T-helper 2 cell treated with Interferon-gamma antibody and Interleukin-4, amounts not matched to agents 100 ng/mL and 5 ng/mL, for 36 hours (primary cell): ENCODE data around the gene HORMAD1. TPM values are rescaled to one million over a fixed set of nuclear protein-coding genes. Genes with fewer than 3 reads are reported as not detected.
"Not testable (repeated sequence)": the region's sequence is repeated elsewhere in the genome, so short reads cannot be mapped to it uniquely, and the experiment has no call there.

Experiments
- intact Hi-C: fragments of 100-400 bp; cut with micrococcal nuclease; formaldehyde crosslinking; loops from one replicate; pipeline ENCODE4 v1.15.1; 2023
- total RNA-seq: library from RNA; stranded (reverse); gene quantifications from 2 replicates; pipeline ENCODE4 v1.2.3, GENCODE V29; 2022

The HORMAD1 gene
- total RNA-seq, 1 donor from 2014 or later = 0.39 TPM

- intact Hi-C loops = no loop called here
Measured at GRCh38 chr1:150703427-150703826, 17.3 kb downstream of the HORMAD1 start.

- intact Hi-C loops = loop anchor here (1.0 to 5.0 kb wide), 2 partner anchors 68 to 230 kb away; partner anchors contain the start of genes ENSA and SETDB1
Measured at GRCh38 chr1:150696995-150697927, 23.4 kb downstream of the HORMAD1 start, which contains the start of gene GOLPH3L. Gene GOLPH3L, minus strand, starts transcription at chr1:150697154. Its CDS starts 2,316 bp downstream, at chr1:150694838.

GRCh38 chr1:150696590-150696989 is 24.1 kb downstream of the HORMAD1 start:
- intact Hi-C loops = loop anchor here (5.0 kb wide), 1 partner anchor 231 kb away; the partner anchor contains the start of gene SETDB1

DNA sequence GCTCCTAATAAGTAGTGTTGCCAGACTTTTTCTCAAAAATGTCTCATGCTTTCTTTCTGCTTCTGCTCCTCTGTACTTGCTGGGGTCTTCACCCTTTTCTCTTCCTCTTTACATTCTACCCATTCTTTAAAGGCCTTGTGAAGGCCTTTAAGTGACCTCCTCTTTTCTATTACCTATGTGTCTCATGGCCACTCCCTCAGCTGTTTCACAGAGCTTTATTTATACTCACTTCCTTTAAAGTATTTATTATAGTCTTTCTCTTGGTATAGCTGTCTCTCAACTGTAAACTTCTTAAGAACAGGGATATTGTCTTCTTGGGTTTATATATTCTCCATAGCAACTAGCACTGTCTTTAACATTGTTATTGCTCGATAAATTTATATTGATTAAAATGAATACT is 24.5 kb downstream of the HORMAD1 start:
- intact Hi-C loops = loop anchor here (5.0 kb wide), 1 partner anchor 231 kb away; the partner anchor contains the start of gene SETDB1

- intact Hi-C loops = loop anchor here (5.0 kb wide), 1 partner anchor 232 kb away; the partner anchor contains the start of gene SETDB1
Measured at GRCh38 chr1:150695561-150695960, 25.1 kb downstream of the HORMAD1 start.

- intact Hi-C loops = no loop called here
Measured at GRCh38 chr1:150692720-150693119, 28.0 kb downstream of the HORMAD1 start.

GRCh38 chr1:150688763-150689162 is 31.9 kb downstream of the HORMAD1 start:
- intact Hi-C loops = no loop called here

- intact Hi-C loops = no loop called here
Measured at GRCh38 chr1:150686275-150686674, 34.4 kb downstream of the HORMAD1 start.

DNA sequence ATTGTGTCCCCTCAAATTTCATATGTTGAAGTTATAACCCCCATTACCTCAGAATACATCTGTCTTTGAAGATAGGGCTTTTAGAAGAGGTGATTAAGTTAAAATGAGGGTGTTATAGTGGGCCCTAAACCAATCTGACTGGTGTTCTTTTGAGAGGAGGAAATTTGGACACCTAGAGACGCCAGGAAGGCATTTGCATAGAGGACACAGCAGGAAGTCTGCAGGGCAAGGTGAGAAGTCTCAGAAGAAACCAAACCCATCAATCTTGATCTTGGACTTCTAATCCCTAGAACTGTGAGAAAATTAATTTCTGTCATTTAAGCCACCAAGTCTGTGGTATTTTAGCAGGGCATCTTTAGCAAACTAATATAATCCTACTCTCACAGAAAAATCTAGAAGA is 36.8 kb downstream of the HORMAD1 start:
- intact Hi-C loops = no loop called here

DNA sequence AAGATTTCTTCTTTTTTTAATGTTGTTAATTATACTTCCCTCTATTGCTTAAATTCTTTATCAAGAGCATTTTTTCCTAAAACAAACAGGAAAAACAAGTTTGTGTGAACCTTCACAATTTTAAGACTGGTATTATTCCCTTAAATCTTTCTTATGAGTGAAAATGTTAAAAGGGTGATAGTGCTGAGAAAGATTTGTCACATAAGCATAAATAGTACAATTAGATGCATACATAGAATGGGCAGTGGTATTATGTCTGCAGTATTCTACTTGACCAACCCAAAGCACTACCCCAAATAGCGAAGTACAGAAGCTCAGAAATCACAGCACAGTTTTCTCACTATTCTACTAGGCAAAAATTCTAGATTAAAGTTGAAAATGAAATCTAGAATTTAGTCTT is 41.7 kb downstream of the HORMAD1 start:
- intact Hi-C loops = no loop called here

DNA sequence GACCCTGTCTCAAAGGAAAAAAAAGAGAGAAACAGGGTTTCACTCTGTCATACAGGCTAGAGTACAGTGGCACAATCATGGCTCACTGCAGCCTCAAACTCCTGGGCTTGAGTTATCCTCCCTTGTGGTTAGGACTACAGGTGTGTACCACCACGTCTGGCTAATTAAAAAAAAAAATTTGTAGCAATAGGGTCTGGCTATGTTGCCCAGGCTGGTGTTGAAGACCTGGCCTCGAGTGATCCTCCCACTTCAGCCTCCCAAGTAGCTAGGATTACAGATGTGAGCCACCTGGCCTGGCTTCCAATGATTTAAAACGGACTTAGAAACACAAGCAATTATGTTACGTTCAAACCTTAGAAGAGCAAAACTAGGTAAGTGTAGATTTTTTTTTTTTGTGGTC is 45.8 kb downstream of the HORMAD1 start:
- intact Hi-C loops = no loop called here

DNA sequence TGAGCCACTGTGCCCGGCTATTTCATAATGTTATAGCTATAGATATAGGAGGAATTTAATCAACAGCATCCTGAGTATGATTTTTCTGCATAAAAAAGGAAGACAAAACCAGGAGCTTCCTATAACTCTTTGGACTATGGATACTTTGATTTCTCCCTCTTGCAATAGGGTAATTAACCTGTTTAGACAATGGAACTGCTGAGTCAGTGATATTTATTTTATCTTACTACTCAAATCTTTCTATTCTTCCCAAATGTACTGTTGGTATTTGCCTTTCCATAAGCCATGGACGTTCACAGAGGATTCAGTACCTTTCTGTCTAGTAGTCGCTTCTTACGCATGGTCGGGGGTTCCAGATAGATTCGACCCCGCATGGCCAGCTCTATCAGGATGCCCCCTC is 57.4 kb downstream of the HORMAD1 start:
- intact Hi-C loops = no loop called here

- intact Hi-C loops = no loop called here
Measured at GRCh38 chr1:150662811-150663210, 57.9 kb downstream of the HORMAD1 start.

- intact Hi-C loops = no loop called here
Measured at GRCh38 chr1:150661156-150661555, 59.5 kb downstream of the HORMAD1 start.

DNA sequence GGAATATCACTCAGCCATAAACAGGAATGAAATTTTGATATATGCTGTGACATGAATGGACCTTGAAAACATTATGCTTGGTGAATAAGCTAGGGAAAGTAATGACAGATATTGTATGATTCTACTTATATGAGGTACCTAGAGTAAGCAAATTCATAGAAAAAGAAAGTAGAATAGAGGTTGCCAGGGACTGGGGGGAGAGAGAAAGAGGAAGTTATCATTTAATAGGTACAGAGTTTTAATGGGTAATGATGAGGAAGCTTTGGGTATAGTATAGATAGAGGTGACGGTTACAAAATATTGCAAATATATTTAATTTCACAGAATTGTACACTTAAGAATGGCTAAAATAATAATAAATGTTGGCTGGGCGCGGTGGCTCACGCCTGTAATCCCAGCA is 60.1 kb downstream of the HORMAD1 start:
- intact Hi-C loops = no loop called here

GRCh38 chr1:150657064-150657463 is 63.6 kb downstream of the HORMAD1 start:
- intact Hi-C loops = not testable (repeated sequence)

GRCh38 chr1:150654635-150655034 is 66.1 kb downstream of the HORMAD1 start:
- intact Hi-C loops = not testable (repeated sequence)

DNA sequence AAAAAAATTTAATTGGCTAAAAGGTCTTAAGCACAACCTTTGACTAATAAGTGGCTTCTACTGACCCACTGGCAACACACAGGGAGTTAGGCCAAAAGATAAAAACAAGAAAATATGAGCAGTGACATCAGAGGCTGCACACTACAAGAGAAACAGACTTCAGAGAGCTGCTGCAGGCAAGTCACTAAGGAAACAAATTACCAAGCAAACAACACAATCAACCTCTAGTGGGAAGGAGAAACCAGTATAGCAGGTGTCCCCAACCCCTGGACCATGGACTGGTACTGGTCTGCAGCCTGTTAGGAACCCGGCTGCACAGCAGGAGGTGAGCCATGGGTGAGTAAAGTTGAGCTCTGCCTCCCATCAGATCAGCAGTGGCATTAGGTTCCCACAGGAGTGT is 70.5 kb downstream of the HORMAD1 start:
- intact Hi-C loops = no loop called here

DNA sequence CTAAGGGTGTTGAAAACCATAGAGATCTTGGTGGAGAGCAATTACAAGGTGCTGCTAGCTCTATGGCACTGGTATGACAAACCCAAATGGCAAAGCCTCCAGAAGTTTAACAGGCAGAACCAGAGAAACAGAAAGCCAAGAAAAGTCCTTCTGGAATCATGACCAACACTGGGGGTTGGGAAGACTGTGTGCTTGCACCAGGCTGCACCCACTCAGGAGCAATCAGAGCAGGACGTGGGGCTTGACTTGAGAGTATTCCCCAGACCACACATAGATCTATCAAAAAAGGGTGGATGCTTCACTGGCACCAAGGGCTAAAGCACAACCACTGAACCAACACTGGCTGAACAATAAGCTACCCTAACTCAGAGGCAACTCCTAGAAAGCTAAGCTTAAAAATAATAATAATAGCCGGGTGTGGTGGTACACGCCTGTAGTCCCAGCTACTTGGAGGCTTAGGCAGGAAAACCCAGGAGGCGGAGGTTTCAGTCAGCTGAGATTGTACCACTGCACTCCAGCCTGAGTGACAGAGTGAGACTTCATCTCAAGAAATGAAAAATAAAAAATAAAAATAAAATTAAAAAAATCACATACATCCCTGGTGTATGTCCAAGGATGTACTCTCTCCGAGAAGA is 71.1 kb downstream of the HORMAD1 start:
- intact Hi-C loops = no loop called here
